Hematopoietic multipotent progenitor cell (in vitro differentiated cells): ENCODE results near the gene HINT3. TPM values are rescaled to one million over a fixed set of nuclear protein-coding genes. Genes with fewer than 3 reads are reported as not detected.
A peak's percentile ranks its signal among the peaks of the same experiment; 100 is the strongest.
"Not testable (repeated sequence)": the region's sequence is repeated elsewhere in the genome, so short reads cannot be mapped to it uniquely, and the experiment has no call there.

Experiments used
- DNase-seq, 3 donors: peaks; one replicate each; pipeline ENCODE4 v3.0.0-alpha.2; 2011 to 2015; ENCODE audit warnings: low read depth in 2 of 3, low spot score in 2 of 3
- total RNA-seq: library from RNA; depleted of rRNA; stranded (reverse); fragments of >200 nt; gene quantifications from one replicate; pipeline ENCODE4 v1.2.3, GENCODE V29; 2012

The HINT3 gene
- 10.2 TPM for total RNA-seq

DNA sequence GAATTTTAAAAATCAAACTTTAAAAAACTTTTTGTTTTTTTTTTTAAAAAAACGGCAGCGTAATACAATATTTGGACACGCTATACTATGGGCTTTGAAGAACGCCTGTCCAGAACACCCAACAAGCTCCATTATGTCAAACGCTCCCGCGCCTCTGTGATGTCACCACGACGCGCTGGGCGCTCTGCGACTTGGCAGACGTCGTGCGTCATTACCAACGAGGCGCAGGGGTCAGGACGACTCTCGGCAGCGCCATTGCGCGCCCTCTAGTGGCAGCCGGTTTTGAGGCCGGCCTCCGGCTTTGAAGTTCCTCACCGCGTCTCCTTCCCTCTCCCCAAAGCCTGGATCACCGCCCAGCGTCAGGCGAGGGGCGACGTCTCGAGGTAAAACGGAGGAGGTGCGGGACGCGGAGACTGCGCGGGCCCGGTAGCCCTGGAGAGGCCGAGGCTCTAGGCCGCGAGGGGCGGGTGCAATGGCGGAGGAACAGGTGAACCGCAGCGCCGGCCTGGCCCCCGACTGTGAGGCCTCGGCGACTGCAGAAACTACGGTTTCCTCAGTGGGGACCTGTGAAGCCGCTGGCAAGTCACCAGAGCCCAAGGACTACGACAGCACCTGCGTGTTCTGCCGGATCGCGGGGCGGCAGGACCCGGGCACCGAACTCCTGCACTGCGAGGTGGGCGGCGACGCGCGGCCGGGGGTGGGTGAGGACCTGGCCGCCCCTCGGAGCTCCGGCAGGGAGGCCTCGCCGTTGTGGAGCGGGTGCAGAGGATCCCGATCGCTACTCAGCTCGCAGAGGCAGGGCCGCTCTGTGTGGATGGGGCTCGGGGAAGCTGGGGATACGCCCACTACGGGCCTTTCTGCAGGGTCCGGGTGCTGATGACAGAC, at the start of gene HINT3:
Gene HINT3, plus strand, starts transcription at position 265 of the 885 bp plus-strand sequence. Its CDS starts 208 bp downstream, at position 473.
- peak; percentile 99 to 100 (median 99) for DNase-seq

DNA sequence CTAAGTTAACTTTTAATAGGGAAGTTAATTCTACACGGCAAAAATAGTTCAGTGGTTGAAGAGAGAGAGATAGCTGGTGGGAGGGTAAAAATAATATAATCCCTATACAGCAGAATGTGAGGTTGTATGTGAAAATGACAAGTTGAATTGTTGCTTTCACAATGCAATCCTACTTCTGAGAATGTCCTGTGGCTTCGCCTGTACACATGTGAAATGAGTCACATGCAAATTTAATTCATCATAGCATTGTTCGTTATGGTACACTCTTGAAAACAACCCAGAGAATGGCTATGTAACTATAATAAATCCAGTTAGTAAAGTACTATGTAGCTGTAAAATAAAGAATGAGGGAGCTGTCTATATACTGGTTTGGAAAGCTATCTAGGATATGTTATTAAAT, 46.0 kb upstream of the HINT3 start:
- DNase-seq, result peak in 1 of 3 donors; percentile 9

DNA sequence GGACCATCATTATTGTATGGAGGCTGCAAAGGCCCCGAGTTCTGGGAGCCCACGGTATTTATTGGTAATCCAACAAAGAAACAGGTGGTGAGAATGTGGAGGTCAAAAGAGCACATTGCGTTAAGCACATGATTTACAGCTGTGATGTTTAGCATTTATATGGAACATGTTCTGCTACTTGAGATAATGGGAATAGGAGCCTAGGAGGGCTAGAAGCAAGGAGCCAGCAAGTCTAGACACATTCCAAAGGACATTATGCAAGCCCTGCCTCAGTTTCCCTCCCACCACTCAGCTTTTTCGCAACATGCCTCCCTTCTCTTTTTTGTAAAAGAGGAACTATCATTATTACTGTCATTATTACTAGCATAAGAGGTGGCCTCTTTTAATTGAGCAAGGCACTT, 45.5 kb upstream of the HINT3 start:
- DNase-seq, result not testable (repeated sequence)

DNA sequence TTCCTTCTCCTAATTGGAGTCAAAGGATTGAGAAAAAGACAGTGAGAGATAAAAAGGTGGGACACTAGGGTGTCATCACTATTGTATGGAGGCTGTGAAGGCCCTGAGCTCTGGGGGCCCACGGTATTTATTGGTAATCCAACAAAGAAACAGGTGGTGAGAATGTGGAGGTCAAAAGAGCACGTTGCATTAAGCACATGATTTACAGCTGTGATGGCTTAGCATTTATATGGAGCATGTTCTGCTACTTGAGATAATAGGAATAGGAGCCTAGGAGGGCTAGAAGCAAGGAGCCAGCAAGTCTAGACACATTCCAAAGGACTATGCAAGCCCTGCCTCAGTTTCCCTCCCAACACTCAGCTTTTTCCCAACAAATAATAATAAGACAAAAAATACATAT, 44.1 kb upstream of the HINT3 start:
- DNase-seq, result not testable (repeated sequence)

DNA sequence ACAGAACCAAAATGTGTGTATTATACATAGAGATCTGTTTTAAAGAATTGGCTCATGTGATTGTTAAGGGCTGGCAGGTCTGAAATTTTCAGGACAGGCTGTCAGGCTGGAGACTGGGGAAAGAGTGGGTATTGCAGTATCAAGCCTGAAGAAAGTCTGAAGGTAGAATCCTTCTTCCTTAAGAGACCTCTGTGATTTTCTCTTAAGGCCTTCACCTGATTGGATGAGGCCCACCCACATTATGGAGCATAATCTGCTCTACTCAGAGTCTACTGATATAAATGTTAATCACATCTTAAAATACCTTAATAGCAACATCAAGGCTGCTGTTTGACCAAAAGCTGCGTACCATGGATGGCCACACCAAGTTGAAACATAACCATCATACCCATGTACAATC, 43.4 kb upstream of the HINT3 start:
- DNase-seq, result no peak

- DNase-seq, result no peak
These were observed 42.7 kb upstream of the HINT3 start for GRCh38 chr6:125913864-125914351.

- no peak for DNase-seq
These were observed 38.3 kb upstream of the HINT3 start for GRCh38 chr6:125918230-125918629.

DNA sequence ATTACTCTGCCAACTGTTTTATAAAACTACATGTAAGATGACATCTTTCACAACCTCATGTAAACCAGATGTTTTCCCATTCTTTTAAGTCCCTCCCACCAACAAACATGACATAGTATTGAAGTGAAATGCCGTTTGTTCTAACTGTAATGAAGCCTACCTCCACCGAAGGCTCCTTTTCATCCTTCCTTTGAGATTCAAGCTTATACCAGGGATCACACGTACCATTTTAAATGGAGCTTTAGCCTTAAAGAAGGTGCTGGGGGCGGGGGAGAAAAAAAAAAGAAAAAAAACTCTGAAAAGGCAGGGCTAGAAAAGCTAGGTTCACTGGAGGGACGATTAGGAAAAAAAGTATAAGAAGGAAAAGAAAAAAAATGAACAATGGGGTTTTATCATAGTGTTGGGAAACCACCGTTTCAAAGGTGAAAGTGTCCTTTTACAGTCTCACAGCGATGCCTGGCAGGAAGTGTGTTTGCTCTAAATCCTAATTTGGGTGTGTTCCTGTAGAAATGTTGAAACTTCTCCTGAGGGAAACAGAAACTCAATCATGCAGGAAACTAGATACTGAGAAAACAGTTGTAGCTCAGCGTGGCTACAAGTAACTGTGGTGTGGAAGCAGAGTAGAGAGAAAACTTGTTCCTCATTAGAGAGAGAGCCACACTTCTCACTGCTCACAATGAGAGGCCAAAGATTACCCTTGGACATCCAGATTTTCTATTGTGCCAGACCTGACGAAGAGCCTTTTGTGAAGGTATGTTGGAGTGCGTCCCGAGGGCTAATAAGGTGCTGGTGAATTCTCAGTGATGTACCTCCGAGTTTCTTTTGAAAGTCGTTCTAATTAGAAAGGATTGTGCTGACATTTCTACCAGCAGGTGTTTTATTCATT, 37.6 kb upstream of the HINT3 start:
- DNase-seq, result peak; percentile 19 to 95 (median 85)

GRCh38 chr6:125919618-125920017, 37.0 kb upstream of the HINT3 start:
- DNase-seq, result no peak

- no peak for DNase-seq
These were observed 34.2 kb upstream of the HINT3 start for GRCh38 chr6:125922322-125922860.

- no peak for DNase-seq
These were observed 33.1 kb upstream of the HINT3 start for GRCh38 chr6:125923366-125923877.

GRCh38 chr6:125924169-125924568, 32.4 kb upstream of the HINT3 start:
- DNase-seq, result peak in 1 of 3 donors; percentile 37

DNA sequence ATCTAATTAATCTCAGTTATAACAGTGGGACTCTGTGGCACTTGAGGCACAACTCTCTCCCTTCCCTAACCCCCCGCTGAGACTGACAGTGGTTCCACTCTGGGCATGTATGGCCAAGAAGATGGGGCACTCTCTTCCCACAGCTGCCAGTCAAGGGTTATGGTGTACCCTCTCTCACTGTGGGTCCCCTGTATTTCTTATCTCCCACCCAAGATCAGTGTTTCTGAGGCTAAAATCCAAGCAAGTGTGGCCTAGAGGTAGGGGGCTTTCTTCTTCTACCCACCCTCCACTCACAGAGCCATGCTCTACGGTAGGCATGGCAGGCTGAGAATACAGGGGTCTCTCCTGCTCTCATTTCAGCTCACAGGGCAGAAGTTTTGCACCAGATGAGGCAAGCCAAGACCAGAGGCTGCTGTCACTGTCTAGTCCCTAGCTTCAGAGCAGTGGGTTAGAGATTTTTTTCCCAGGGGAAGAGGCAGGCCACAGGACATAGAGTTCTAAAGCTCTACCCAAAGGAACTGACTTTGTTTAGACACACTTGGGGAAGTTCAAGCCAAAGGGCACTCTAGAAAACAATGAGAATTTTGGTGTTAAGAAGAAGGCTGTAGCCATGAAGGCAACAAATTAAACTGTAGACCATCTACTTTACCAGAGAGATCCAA, 31.7 kb upstream of the HINT3 start:
- DNase-seq, result no peak

- no peak for DNase-seq
These were observed 29.9 kb upstream of the HINT3 start for GRCh38 chr6:125926711-125927110.

GRCh38 chr6:125927761-125928160, 28.8 kb upstream of the HINT3 start:
- no peak for DNase-seq

- no peak for DNase-seq
These were observed 25.7 kb upstream of the HINT3 start for GRCh38 chr6:125930765-125931418.

- DNase-seq, result no peak
These were observed 24.7 kb upstream of the HINT3 start for GRCh38 chr6:125931733-125932450.

GRCh38 chr6:125932451-125932795, 24.1 kb upstream of the HINT3 start:
- no peak for DNase-seq

DNA sequence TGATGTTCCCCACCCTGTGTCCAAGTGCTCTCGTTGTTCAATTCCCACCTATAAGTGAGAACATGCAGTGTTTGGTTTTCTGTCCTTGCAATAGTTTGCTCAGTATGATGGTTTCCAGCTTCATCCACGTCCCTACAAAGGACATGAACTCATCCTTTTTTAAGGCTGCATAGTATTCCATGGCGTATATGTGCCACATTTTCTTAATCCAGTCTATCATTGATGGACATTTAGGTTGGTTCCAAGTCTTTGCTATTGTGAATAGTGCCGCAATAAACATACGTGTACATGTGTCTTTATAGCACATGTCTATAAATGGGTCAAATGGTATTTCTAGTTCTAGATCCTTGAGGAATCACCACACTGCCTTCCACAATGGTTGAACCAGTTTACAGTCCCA, 21.1 kb upstream of the HINT3 start:
- not testable (repeated sequence) for DNase-seq
